ENCODE measurements around the gene GRPEL2.

Gene GRPEL2

DNA sequence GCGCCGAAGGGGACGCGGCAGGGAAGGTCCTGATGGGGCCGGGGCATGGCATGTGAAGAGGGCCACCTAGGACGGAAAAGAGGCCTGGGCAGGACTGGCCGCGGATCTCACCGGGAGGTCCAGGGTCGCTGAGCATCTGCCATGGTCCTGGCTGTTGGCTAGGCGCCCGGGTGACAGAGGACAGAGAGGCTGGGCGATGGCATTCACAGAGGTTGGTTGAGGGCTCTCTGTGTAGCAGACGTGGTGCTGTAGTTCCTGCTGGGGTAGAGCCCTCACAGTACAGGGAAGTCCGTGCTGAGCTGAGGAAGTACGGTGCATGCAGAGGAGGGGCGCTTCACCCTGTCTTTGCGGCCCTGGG lies 13.0 kb downstream of the GRPEL2 start:
- DNase-seq = peak; percentile 19

DNA sequence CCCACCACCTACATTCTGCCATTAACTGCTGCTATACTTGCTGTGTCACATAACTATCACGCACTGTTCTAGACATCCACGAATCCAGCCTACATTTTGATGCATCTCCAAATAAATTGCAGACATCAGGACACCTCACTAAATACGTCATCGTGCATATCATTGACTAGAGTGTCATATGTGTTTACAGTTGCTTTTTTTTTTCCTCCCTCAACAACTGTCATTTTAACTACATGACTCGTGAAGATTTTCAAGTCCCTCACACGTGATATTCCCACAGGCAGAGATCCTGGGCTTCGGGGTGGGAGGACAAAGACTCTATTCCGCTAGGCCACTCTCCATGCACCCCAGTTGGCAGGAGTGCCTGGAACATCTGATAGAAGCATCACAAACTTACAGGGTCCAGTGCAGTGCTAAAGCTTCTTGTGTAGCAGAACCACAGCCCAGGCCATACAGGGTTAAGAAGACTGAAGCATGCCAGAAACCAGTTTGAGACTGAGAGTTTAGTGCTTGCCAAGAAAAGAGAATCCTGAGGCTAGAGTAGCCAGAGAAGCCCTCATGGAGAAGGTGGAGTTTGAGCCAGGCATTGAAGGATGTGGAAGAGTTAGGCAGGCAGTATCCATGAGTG lies 13.7 kb downstream of the GRPEL2 start:
- no peak for DNase-seq

DNA sequence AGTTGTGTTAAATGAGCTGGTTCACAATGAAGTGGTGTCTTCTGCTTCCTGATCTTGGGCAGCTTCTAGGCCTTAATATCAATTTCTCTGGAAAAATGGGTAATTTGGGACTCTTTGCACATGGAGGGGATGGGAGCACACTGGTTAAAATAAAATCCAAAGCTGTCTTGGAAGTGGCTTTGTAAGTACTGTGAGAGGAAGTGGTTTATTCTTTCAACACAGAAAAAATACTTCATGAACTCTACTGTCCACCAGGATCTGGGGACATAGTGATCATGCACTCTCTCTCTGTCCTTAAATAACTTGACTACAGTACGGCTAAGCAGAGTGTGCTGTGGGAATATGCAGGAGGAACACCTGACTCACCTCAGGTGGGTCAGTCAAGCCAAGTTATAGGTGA lies 15.0 kb downstream of the GRPEL2 start:
- no peak for DNase-seq

DNA sequence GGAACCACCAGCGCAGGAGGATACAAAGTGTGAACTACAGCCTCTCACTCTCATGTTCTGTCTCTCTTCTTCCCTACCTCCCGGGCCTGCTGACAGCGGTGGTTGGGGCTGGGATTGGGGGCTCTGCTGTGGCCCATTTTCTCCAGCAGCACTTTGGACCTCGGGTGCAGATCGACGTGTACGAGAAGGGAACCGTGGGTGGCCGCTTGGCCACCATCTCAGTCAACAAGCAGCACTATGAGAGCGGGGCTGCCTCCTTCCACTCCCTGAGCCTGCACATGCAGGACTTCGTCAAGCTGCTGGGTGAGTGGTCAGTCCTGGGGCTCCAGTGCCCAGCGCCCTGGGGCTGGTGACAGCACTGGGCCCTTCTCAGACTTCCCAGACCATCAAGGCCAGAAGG lies 17.2 kb downstream of the GRPEL2 start:
- no peak for DNase-seq

DNA sequence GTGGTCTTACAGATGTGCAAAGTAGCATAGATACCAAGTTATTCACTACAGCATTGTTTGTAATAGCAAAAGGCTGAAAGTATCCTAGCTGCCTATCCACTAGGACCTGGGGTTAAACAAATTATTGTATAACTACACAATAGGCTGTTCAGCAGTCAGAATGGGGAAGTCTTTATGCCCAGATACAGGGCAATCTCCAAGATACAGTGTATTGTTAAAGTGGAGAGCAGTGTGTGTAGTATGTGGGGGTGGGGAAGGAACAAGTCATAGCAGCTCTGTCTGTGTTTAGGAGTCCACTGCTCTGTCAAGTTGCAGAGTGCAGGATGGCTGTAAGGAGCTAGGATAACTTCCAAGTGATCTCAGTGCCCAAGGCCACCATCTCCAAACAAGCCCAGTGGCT lies 18.1 kb downstream of the GRPEL2 start:
- no peak for DNase-seq

DNA sequence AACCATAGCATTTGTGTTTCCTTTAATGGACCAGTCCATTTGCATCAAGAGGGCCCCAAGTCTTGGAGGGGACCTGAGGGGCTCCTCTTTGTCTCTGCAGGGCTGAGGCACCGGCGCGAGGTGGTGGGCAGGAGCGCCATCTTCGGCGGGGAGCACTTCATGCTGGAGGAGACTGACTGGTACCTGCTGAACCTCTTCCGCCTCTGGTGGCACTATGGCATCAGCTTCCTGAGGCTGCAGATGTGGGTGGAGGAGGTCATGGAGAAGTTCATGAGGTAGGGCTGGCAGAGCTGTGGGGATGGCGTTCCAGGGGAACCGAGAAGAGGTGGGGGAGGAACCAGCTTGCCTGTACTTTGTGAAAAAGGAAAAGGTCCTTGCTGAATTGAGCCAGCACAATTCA lies 18.6 kb downstream of the GRPEL2 start:
- DNase-seq = no peak

DNA sequence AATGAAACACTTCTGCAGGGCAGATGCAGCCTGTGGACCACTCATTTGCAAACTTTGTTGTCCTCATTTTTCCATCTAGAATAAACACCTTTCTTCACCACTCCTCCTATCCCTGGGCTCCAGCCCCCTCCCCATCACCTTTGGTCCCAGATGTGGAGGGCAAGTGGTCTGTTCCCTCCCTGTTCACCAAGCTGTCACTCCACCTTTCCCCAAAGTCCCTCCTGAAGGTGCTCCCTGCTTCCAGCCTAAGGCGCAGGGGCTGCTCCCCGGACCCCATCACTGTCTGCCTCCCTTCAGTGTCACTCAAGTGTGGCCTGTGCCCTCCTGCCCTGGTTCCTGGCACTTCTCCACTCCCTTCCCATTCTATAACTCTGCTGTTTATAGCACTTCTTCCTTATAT lies 19.4 kb downstream of the GRPEL2 start:
- DNase-seq = no peak

DNA sequence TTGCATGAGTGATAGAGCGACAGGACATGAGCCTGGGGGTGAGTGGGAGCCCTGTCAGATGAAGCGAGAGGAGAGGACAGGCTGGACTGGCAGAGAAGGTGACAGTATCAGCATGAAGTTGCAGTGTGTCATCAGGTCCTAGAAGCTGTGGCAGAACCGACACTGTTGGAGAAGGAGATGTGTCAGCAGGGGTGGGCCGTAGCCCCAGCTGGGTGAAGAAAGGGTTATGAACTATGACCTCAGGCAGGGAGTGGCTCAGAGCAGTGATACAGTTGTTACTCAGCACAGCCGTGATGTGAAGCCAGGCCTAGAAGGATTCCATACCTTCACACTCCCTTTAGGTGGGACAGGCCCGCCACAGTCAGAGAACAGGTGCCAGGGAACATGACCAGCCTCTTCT lies 20.1 kb downstream of the GRPEL2 start:
- no peak for DNase-seq

DNA sequence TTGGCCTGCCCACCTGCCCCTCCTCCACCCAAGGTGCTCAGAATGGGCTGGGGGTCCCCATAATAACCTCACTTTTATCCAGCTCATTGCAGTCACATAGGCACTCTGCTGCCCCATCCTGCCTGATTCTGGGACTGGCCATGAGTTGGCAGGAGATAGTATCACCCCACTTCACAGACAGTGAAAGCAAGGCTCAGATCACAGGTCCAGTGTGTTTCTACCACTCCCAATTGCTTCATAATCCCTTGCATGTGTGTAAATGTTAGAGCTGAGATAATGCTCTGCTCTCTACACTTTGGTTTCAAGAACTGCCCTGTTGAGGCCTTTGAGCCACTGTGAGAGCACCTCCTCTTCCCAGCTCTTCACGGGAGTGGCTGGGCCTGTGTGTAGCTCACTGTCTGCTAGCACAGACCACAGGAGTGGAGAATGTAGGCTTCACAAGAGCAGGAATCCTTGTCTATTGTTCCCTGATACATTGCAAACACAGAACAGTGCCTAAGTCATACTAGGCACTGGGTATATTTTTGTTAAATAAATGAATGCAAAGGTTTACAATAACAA lies 20.9 kb downstream of the GRPEL2 start:
- no peak for DNase-seq

DNA sequence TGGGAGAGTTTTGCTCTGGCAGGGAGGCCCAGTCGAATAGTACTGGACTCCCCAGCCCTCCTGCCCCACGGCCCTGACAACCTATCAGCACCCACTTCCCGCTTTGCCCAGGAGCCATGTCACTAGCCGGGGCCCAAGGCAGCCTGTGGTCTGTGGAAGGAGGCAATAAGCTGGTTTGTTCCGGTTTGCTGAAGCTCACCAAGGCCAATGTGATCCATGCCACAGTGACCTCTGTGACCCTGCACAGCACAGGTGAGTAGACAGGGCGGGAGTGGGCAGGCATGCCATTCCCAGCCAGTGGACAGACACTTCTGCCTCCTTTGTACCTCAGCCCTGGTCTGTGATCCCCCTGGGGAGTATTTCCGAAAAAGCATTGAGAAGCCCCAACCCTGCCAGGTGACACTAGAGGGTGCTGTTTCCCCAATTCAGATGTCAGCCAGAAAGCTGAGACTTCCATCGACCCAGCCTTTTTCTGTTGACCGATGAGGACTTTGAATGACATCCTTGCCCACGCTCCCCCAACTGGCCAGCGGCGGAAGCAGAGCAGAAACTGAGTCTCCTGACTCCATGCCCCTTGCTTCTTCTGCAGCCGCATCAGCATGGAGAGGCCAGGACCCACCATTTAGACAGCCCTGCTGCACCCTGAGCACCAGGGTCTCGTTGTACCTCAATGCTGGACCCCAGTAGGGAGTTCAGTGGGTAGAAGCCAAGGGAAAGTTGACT lies 22.1 kb downstream of the GRPEL2 start:
- DNase-seq = peak; percentile 51

DNA sequence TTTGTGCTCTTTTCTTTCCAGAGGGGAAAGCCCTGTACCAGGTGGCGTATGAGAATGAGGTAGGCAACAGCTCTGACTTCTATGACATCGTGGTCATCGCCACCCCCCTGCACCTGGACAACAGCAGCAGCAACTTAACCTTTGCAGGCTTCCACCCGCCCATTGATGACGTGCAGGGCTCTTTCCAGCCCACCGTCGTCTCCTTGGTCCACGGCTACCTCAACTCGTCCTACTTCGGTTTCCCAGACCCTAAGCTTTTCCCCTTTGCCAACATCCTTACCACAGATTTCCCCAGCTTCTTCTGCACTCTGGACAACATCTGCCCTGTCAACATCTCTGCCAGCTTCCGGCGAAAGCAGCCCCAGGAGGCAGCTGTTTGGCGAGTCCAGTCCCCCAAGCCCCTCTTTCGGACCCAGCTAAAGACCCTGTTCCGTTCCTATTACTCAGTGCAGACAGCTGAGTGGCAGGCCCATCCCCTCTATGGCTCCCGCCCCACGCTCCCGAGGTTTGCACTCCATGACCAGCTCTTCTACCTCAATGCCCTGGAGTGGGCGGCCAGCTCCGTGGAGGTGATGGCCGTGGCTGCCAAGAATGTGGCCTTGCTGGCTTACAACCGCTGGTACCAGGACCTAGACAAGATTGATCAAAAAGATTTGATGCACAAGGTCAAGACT lies 22.8 kb downstream of the GRPEL2 start:
- DNase-seq = no peak

DNA sequence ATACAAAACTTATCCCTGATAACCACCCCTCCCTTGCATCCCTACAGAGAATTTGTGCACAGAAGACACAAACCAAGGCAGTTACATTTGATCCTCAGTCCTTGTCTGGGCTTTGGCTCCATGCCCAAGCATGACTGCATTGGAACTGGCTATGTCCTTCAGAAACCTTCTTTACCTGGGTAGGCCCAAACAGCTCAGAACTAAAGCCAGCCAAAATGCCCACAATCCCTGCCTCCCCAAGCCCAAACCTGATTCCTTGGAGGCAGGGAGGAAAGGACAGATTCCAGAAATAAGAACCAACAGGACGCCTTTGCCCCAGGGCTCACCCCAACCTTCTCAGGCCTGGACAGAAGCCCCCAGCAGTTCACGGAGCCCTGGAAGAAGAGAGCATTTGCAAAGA lies 25.6 kb downstream of the GRPEL2 start:
- DNase-seq = no peak

DNA sequence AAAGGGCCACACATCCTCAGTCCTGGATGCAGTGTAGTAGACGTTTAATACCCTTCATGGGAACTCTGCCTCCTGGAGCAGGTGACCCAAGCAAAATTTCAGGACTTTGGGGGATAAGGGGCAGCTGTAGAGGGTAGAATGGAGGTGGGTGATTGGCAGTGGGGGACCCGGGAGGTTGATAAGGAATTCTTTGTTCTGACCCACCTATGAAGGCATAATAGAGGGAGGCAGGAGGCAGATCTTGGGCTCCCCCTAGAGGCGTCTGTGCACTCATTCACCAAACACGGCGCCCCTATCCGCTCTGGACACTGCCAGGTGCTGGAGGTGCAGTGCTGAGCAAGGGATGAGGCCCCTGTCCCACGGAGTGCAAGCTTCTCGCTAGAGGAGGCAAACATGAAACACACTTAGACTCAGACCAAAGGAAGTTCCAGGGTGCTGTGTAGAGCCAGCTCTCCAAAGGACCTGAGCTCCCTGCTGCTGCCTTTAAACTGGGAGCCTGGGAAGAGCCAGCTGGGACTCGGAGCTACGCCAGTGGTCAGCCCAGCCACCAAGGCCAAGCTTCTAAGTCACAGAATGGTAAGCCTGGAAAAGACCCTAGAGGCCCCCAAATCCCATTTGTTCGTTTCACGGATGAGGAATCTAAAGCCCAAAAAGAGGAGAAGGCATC lies 26.1 kb downstream of the GRPEL2 start:
- peak; percentile 67 for DNase-seq

DNA sequence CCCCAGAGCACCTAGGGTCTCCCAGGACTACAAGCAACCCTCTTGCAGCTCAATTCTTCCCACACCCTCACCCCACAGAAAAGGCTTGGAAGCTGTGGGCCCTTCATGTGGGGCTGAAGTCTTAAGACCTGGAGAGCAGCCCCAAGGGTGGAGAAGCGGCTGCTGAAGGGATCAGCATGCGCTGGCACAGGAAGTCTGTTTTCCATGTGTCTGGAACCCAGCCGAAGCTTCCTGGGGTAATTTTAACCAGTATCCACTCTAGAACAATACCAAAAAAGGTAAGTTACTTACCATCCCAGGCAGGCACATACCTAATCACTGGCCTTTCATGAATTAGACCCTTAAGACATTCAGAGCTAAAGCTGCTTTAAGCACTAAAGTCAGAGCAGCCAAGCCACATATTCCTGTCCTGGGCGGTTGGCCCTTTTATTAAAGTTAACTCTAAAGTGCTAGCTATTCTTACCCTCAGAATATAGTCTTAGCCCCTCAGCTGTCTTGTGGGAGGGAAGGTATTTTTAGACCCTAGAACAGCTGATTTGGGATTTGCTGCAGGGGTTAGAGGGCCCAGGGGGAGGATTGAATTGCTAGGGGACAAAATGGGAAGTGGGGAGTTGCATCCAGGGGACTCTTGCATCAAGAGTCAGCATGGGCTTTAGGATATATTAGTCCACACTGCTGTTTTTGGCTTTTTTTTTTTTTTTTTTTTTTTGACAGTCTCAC lies 26.9 kb downstream of the GRPEL2 start:
- DNase-seq = no peak

DNA sequence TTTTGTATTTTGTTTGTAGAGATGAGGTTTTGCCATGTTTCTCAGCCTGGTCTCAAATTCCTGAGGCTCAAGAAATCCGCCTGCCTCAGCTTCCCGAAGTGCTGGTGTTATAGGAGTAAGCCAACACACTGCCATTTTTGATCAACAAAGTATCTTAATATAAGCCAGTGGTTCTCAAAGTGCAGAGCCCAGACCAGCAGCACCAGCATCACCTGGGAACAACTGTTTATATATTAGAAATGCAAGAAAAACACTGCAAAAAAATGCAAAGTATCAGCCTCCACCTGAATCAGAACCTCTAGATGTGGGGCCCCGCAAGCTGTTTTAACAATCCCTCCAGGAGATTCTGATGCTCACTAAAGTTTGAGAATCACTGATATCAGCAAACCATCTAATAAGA lies 27.6 kb downstream of the GRPEL2 start:
- DNase-seq = no peak

DNA sequence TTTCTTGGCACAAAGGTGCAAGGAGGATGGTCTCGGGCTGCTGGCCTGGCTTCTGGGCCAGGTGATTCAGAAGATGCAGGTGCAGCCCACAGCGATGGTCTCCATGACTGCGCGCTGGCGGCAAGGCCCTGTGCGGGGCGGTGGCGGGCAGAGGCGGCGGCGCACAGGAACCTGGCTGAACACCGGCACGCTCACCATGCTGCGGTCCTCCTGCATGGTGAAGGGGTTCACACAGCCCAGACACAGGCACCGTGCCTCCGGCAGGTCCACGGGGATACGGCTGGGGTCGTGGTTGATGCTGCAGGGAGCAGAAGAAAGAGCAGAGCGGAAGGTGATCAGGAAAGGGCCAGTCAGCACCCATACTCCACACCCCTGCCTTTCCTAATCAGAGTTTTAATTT lies 29.0 kb downstream of the GRPEL2 start:
- DNase-seq = no peak

DNA sequence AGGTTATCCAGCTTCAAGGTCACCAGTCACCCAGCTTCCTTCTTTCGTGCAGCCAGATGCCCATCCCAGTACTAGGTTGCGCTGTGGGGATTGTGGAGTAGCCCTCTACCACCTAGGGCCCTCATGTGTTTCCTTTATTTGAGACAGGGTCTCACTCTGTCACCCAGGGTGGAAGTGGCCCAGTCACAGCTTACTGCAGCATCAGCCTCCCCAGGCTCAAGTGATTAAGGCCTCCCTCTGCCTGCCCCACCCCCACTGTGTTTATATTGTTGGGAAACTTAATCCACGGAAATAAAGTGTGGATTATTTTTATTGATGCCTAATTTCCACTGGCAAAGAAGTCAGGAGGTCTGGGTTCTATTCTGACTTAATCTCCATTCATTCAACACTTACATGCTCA lies 29.5 kb downstream of the GRPEL2 start:
- no peak for DNase-seq

DNA sequence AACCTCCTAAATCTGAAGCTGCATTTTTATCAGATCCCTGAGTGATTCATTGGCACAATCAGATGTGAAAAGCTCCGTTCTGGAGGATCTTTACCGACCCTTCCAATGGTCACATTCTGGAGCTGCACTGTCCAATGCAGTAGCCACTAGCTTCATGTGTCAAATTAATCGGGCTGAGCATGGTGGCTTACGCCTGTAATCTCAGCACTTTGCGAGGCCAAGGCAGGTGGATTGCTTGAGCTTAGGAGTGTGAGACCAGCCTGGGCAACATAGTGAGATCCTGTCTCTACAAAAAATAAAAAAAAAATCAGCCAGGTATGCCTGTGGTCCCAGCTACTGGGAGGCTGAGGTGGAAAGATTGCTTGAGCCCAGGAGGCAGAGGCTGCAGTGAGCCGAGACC lies 30.1 kb downstream of the GRPEL2 start:
- DNase-seq = no peak

DNA sequence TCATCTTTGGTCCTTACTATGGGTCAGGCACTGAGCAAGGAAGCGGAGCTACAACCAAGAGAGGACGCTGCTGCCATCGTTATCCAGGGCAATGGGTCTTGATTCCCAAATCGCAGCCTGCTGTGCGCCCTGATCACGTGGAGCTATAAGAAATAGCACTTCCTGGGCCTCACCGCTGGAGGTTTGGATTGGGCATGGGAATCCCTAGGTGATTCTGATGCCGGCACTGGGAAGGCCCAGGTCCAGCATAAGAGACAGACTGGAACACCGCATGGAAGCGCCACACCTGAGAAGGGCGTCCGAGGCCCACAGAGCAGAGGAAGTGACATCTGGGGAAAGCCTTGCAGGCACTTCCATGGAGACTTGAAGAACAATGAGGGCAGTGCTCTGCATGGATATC lies 30.8 kb downstream of the GRPEL2 start:
- no peak for DNase-seq

DNA sequence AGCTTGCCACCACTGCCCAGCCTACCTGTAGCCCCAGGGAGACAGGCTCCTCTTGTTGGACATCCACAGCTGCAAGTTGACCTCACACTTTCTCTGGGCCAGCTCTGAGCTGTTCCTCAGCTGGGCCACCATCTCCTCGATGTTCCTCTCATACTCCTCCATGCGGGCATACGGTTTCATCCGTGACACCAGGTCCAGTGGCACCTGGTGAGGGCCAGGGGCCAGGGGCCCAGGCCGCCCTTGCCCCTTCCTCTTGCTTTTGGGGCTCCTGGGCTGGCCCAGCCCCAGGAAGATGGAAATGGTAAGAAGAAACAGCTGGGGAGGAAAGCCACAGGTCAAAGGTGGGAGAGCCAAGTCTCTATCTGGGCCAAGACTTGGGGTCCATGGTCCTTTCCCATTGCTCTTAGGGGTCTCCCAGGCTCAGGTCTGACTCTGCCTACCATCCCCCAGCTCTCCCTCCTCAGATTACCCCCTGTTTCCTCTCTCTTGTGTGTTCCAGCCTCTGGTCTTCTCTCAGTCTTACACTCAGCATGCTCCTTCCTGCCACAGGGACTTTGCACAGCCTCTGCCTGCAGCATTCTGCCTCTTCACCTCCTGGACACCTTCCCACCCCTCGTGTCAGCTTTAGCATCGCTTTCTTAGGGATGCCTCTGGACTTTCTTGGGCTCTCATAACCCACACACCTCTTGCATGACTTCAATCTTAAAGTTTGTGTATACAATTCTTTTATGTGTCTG lies 31.6 kb downstream of the GRPEL2 start:
- DNase-seq = no peak

DNA sequence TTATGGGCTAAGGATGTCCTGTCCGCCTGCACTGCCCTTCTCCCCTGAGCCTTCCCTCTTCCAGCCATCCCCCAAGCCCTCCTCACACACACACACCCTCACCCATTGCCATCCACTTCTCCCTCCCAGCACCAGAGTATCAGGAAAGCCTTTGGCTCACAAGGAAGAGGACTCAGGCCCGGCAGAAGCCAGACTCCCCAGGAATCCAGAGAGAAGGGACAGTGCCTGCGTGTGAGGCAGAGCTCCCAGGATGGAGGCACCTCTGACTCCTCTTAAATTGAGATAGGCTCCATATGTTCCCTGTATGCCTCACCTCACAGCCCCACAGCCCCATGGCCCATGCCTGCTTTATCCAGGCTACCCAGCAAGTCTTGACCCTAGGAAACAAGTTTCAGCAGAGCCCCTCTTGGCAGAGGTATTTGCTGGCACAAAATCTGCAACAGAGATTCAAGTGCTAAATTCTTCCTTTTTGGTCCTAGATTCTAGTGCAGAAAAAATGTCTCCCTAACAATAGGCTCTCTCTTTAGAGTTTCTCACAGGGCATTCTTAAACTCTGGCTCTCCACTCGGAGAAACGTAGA lies 33.0 kb downstream of the GRPEL2 start:
- no peak for DNase-seq

Data from activated gamma-delta T cell treated with Interleukin-2 at 50 U/mL for 16 hours (primary cell).